ENCODE data around the gene SRF. TPM values are rescaled to one million over a fixed set of nuclear protein-coding genes. Genes with fewer than 3 reads are reported as not detected.

The SRF gene
- total RNA-seq, 1 donor from 2014 or later = 55.7 TPM

DNA sequence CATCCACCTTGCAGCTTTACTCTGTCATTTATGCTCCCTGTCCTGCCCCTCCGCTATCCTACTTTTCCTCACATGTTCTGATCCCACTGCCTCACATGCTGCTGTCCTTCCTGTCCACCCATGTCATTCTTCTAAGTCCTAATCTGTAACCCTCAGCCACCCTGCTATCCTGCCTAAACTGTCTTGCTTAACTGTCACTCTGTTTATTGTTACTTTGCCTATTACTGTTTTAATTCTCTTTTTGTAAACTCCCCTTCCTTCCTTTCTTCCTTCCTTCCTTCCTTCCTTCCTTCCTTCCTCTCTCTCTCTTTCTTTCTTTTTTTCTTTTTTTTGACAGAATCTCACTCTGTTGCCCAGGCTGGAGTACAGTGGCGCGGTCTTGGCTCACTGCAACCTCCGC, 12.4 kb downstream of the SRF start:
- DNase-seq (ENCODE audit: low spot score) = no peak

DNA sequence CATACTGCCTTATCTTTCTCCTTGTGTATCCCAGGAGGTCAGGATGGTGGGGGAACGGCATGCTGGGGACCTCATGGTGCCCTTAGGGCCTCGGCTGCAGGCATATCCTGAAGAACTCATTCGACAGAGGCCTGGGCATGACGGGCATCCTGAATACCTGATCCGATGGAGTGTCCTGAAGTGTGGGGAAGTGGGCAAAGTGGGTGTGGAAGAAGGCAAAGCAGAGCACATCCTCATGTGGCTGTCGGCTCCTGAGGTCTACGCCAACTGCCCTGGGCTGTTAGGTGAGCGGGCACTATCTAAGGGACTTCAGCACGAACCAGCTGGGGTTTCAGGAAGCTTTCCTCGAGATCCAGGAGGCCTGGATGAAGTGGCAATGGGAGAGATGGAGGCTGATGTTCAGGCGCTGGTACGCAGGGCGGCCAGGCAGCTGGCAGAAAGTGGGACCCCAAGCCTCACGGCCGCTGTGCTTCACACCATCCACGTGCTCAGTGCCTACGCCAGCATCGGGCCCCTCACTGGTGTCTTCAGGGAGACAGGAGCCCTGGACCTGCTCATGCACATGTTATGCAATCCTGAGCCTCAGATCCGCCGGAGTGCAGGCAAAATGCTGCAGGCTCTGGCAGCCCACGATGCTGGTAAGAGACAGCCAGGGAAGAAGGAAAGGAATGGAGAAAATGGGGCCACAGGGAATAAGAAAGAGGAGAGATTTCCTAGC, 13.4 kb downstream of the SRF start:
- DNase-seq (ENCODE audit: low spot score) = no peak

DNA sequence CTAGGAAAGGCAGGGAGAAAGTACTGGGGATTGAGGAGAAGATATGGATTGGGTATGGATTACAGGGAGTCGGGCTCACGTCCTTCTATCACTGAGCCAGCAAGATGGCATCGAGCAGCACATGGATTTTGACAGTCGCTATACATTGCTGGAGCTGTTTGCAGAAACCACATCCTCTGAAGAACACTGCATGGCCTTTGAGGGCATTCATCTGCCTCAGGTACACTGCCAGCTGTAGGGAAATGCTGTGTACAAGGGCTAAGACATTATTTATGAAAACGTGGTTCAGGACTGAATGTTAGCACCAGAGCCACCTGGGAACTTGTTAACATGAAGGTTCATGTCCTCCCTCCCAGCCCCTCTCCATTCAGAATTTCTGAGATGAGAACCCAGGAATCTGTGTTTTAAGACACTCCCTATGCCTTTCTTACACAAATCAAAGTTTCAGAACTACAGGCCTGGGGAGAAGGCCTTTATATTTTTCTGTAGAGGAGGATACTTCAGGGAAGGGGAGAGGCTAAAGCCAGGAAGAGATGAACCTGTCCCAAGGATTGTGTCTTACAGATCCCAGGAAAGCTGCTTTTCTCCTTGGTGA, 14.4 kb downstream of the SRF start:
- DNase-seq (ENCODE audit: low spot score) = no peak

DNA sequence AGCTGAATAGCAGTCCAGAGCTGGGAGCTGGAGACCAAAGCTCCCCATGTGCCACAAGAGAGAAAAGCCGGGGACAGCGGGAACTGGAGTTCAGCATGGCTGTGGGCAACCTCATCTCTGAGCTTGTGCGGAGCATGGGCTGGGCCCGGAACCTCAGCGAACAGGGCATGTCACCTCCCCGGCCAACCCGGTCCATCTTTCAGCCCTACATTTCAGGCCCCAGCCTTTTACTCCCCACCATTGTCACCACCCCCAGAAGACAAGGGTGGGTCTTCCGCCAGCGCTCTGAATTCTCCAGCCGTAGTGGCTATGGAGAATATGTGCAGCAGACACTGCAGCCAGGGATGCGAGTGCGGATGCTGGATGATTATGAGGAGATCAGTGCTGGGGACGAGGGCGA, 14.9 kb downstream of the SRF start:
- no peak for DNase-seq (ENCODE audit: low spot score)

DNA sequence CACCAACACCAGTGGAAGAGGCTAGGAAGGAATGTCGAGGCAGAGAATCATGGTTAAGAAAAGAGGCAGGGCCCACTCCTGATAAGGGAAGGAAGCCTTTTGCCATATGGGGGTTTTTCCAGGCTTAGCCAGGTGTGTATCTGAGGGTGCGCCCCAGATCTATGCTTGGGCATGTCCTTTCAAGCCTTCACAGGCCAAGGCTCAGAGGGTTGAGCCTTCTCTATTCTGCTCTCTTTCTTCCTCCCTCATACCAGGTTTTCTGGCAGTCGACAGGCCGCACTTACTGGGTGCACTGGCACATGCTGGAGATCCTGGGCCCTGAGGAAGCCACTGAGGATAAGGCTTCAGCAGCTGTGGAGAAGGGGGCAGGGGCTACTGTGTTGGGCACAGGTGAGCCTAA, 15.6 kb downstream of the SRF start:
- no peak for DNase-seq (ENCODE audit: low spot score)

DNA sequence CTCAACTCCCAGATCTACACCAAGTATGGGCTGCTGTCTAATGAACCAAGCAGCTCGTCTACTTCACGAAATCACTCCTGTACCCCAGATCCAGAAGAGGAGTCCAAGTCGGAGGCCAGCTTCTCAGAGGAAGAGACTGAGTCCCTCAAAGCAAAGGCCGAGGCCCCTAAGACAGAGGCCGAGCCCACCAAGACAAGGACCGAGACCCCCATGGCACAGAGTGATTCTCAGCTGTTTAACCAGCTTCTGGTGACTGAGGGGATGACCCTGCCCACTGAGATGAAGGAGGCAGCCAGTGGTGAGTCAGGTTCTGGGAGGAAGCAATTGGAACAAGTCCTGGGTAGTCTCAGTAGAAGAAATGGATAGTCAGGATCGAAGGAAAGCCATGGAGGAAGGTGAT, 16.8 kb downstream of the SRF start:
- no peak for DNase-seq (ENCODE audit: low spot score)

DNA sequence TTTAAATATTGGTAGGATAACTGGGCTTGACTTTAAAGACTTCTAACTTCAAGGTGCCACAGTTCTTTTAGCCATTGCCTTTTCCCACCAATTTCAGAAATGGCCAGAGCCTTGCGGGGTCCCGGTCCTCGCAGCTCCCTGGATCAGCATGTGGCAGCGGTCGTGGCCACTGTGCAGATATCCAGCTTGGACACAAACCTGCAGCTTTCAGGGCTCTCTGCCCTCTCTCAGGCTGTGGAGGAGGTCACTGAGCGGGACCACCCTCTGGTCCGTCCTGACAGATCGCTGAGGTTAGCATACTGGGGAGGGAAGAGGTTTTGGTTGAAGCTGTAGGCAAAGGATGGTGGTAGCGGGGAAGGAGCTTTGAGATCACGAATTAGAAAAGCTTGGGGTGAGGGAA, 17.4 kb downstream of the SRF start:
- no peak for DNase-seq (ENCODE audit: low spot score)

DNA sequence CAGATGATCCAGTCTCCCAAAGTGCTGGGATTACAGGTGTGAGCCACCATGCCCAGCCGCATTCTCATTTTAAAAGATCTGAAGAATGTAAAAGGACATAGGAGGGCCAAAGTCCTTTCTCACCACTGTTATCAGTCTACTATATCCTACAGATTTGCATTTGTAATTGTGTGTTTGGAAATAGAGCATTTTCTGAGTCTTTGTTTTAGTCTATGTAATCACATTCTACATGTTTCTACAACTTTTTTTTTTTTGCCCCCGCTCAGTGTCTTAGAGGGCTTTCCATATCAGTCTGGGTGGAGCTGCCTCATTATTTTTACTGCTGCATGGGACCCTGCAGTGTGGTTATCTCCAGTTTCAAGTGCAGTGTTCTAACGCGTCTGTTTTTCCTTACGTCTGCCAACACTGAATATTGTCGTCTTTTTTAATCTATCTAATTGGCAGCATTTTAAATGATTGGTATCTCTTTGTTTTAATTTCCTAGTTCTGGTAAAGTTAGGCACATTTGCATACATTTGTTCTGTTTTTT, 18.8 kb downstream of the SRF start:
- DNase-seq (ENCODE audit: low spot score) = no peak

DNA sequence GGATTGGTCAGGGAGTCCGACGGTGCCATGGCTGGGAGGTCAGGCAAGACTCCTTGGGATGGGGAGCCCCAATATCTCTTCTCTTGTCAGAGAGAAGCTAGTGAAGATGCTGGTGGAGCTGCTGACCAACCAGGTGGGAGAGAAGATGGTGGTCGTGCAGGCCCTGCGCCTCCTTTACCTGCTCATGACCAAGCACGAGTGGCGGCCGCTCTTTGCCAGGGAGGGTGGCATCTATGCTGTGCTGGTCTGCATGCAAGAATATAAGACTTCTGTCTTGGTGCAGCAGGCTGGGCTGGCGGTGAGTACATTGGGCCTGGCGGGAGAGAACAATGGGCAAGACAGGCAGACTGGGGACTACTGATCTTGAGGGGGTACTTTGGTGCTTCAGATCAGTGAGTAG, 21.8 kb downstream of the SRF start:
- no peak for DNase-seq (ENCODE audit: low spot score)

DNA sequence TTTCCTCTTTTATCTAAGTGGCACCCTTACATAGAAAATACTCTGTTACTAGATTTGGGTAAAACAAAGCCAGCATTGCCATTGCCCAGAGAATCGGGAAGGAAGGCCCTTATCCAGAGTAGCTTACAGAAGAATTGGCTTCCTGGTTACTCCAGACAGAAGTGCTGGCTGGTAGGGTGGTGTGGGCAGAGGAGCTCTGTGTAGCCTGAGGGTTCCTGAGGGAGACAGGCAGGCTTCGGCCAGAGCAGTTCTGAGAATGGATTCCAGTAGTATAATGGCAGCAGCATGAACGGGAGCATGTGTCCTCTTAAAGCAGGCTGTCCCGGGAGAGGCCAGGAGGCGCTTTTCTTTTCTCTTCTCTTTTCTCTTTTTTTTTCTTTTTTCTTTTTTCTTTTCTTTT, 22.9 kb downstream of the SRF start:
- no peak for DNase-seq (ENCODE audit: low spot score)

DNA sequence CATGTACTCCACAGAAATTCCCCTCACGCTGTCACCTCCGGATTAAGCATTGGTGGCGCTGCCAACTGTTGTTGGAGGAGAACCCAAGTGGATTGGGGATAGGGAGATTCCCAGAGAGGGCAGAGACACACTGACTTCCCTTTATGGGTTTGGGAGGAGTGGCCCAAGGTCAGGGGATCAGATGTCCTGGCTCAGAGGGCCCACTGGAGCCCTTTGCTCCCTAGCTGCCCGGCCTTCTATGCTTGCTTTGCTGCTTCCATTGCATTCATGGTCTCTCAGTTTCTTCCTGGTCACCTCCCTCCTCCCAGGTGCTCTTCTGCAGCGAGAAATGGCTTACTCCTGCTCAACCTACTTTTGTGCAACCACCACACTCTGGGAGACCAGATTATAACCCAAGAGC, 25.3 kb downstream of the SRF start:
- DNase-seq (ENCODE audit: low spot score) = no peak

DNA sequence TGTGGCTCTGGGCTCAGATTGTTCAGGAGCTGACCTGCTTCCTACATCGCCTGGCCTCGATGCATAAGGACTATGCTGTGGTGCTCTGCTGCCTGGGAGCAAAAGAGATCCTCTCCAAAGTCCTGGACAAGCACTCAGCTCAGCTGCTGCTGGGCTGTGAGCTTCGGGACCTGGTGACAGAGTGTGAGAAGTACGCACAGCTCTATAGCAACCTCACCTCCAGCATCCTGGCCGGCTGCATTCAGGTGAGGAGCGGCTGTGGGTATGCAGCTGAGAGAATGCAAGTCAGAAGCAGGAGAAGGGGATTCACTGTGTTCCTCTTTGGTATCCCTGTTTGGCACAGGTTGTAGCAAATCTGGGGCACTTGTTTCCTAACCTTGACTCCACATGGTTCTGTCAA, 28.8 kb downstream of the SRF start:
- DNase-seq (ENCODE audit: low spot score) = no peak

DNA sequence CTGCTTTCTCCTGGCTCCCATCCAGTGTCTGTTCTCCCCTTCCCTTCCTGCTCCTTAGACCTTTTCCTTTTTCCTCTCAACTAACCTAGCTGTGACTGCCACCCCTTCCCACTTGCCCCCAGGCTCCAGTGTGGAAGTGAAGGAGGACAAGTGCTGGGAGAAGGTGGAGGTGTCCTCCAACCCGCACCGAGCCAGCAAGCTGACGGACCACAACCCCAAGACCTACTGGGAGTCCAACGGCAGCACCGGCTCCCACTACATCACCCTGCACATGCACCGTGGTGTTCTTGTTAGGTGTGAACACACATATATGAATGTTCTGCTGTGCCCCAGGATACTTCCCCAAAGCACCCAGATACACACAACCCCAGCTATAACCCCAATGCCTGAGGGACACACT, 29.5 kb downstream of the SRF start:
- no peak for DNase-seq (ENCODE audit: low spot score)

DNA sequence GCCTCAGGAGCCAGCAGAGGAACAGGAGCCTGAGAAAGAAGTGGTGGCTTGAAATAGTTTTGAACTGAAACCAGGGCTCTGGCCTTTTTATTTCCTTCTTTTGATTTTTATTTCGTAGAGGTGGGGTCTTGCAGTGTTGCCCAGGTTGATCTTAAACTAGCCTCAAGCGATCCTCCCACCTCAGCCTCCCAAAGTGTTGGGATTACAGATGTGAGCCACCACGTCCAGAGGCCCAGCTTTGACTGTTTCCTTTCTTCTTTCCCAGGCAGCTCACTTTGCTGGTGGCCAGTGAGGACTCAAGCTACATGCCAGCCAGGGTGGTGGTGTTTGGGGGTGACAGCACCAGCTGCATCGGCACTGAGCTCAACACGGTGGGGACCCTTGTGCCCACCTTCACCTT, 31.4 kb downstream of the SRF start:
- no peak for DNase-seq (ENCODE audit: low spot score)

DNA sequence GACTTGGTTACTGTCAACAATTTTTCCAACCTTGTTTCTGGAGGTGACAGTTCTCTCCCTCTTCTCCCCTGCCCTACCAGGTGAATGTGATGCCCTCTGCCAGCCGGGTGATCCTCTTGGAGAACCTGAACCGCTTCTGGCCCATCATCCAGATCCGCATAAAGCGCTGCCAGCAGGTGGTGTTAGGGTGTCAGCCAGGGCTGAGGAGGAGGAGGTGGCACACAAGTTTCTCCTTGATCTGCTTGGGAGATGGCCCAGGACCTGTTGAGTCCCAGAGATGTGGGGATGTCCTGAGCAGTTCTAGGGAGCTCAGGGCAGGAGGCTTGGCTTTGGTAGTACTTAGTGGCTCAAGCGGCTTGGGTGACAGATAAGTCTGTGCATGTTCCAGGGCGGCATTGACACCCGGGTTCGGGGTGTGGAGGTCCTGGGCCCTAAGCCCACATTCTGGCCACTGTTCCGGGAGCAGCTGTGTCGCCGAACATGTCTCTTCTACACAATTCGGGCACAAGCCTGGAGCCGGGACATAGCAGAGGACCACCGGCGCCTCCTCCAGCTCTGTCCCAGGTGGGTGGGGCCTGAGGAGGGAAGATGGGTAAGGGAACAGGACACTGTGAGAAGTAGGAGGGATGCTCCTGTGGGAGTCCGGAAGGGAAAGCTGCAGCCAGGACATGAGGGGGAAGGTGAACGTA, 32.1 kb downstream of the SRF start:
- DNase-seq (ENCODE audit: low spot score) = no peak

DNA sequence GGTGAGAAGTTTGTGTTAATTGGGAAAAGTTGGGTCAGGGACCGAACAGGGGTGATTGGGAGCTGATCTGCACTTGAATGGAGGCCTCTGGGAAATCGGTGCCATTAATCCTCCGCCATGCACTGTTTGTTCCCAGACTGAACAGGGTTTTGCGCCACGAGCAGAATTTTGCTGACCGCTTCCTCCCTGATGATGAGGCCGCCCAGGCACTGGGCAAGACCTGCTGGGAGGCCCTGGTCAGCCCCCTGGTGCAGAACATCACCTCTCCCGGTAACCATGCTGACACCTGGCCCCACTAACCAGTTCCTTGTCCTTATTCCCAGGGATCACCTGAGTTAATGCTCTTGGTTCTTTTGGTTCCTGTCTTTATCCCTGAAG, 32.6 kb downstream of the SRF start:
- DNase-seq (ENCODE audit: low spot score) = no peak

DNA sequence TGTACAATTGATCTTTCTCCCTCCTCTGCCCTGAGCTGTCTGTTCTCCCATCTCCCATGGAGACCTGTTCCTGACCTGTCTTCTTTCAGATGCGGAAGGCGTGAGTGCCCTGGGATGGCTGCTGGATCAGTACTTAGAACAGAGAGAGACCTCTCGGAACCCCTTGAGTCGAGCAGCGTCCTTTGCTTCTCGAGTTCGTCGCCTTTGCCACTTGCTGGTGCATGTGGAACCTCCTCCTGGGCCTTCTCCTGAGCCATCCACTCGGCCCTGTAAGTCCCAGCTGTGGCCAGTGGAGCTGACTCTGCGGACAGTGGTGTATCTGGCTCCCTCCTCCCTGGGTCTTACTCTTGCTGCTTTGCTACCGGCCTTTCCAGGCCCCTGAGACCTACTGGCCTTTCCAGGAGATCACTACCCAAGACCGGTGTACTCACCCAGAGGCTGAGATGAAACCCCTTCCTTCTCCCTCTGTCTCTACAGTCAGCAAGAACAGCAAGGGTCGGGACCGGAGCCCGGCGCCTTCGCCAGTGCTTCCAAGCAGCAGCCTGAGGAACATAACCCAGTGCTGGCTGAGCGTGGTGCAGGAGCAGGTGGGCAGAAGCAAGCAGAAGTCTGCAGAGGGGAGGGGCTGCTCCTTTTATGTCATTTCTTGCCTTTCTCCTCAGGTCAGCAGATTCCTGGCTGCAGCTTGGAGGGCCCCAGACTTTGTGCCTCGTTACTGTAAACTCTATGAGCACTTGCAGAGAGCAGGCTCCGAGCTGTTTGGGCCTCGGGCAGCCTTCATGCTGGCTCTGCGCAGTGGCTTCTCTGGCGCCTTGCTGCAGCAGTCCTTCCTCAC, 33.4 kb downstream of the SRF start:
- DNase-seq (ENCODE audit: low spot score) = no peak

DNA sequence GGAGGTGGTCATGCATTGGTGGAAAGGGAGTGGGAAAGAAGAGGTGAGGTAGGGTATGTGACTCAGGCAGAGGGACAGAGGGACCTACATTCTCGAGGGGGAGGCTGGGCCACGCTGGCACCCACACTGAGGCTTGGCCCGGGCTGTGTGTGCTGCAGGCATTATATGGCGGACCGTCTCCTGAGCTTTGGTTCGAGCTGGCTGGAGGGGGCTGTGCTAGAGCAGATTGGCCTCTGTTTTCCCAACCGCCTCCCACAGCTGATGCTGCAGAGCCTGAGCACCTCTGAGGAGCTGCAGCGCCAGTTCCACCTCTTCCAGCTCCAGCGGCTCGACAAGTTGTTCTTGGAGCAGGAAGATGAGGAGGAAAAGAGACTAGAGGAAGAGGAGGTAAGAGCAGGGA, 34.8 kb downstream of the SRF start:
- DNase-seq (ENCODE audit: low spot score) = no peak

DNA sequence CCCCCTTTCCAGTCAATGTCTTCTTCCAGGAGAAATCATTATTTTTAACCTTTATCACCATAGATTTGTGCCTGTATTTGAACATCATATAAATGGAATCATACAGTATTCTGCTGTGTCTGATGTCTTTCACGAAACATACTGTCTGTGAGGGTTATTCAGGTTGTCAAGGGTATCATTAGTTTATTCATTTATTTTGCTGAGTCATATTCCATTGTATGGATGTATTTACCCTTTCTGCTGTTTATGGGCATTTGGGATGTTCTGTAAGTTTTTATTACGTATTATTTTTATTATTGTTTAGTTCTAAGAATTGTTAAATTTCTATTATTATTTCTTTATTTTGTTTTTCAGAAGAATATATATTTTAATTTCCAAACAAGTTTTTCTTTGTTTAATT, 36.2 kb downstream of the SRF start:
- DNase-seq (ENCODE audit: low spot score) = no peak

DNA sequence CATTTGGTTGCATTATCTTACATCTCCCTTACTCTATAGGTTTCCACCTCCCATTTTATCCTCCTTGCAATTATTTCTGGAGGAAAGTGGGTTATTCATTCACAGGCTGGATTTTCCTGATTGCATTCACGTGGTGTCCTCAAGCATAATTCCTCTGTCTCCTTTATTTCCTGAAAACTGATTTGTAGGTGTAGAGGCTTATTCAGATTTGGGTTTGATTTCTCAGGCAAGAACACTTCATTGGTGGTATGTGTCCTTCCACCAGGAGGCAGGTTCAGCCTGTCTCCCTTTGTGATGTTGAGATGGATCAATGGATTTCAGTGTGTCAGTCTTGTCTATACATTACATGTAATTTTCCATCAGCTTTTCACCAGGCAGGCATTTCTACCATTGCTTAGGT, 40.9 kb downstream of the SRF start:
- DNase-seq (ENCODE audit: low spot score) = no peak

DNA sequence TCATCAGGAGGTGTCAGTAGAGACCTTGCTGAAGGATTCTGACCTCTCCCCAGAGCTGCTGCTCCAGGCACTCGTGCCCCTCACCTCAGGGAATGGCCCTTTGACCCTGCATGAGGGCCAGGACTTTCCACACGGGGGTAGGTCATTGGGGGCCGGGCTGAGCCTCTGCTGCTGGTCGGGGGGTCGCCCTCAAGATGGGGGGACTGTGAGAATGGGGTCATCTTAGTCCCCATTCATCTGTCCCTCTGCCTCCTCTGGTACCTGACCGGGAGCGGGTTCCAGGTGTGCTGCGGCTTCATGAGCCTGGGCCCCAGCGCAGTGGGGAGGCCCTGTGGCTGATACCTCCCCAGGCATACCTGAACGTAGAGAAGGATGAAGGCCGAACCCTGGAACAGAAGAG, 42.4 kb downstream of the SRF start:
- DNase-seq (ENCODE audit: low spot score) = no peak

DNA sequence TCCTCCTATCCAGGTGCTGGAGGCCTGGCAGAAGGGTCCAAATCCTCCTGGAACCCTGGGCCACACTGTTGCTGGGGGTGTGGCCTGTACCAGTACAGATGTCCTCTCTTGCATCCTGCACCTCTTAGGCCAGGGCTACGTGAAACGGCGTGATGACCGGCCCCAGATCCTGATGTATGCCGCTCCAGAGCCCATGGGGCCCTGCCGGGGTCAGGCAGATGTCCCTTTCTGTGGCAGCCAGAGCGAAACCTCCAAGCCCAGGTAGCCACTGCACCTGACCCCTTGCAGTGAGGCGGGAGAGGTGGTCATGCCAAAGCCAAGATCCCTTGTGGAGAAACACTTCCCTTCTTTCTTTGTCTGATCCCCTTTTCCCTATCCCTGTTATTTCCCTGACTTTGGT, 44.0 kb downstream of the SRF start:
- no peak for DNase-seq (ENCODE audit: low spot score)
